HUES64 (cell line): Measurements from ENCODE around the gene FETUB.
"Not testable (repeated sequence)": the region's sequence is repeated elsewhere in the genome, so short reads cannot be mapped to it uniquely, and the experiment has no call there.

ENCODE experiments used
- H3K27ac ChIP-seq: 2 replicates; pipeline ENCODE4 v1.7.0; 2013; ENCODE audit warnings: low read depth, low read length, inconsistent platforms
- H3K27me3 ChIP-seq: 2 replicates; pipeline ENCODE4 v1.6.1; 2013; ENCODE audit warnings: mild to moderate bottlenecking, low read length; ENCODE audit not compliant: insufficient read depth
- H3K36me3 ChIP-seq: 2 replicates; pipeline ENCODE4 v1.6.1; 2013; ENCODE audit warnings: mild to moderate bottlenecking, low read length; ENCODE audit not compliant: insufficient read depth
- H3K4me1 ChIP-seq: 2 replicates; pipeline ENCODE4 v1.6.1; 2013; ENCODE audit warnings: mild to moderate bottlenecking, low read length, moderate library complexity; ENCODE audit not compliant: insufficient read depth
- H3K4me3 ChIP-seq: 2 replicates; pipeline ENCODE4 v1.5.1; 2013; ENCODE audit warnings: mild to moderate bottlenecking, low read length, moderate library complexity
- H3K9ac ChIP-seq: 2 replicates; pipeline ENCODE4 v1.6.1; 2013; ENCODE audit warnings: mild to moderate bottlenecking, low read depth, low read length
- H3K9me3 ChIP-seq: 2 replicates; pipeline ENCODE4 v1.6.1; 2013; ENCODE audit warnings: low read depth, low read length; ENCODE audit not compliant: insufficient read depth

FETUB gene

DNA sequence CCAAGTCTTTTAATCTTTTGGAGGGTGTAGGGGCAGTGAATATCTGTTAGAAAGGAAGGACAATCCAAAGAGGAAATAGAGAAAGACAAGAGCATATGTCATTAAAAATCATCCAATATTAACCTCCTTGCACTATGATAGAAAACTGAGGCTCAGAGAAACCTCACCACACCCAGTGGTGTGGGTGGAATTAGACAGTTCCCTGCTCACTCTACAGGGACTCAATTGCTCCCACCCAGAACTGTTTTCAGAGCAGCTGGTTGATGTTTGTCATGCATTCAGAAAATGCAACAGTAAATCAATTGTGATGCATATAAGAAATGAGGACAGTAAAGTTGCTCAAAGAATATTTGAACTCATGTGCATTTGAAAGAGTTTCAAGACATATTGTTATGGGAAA is 62.3 kb downstream of the FETUB start:
- H3K9ac ChIP-seq, H3K36me3 ChIP-seq, H3K27me3 ChIP-seq, H3K9me3 ChIP-seq, H3K4me1 ChIP-seq, H3K4me3 ChIP-seq, H3K27ac ChIP-seq: not testable (repeated sequence)
